H1 (cell line): Measurements from ENCODE around the gene APOA4. TPM values are rescaled to one million over a fixed set of nuclear protein-coding genes. Genes with fewer than 3 reads are reported as not detected.

Experiments used
- CTCF ChIA-PET: fragments of 300-600 bp; sonication (Branson Sonifier 250); formaldehyde crosslinking; loops from one replicate; lab custom pipeline; 2021; ENCODE audit not compliant: partially characterized antibody; lab: Charles Lee
- POLR2A ChIA-PET: fragments of 300-600 bp; sonication (Branson Sonifier 250); formaldehyde crosslinking; loops from one replicate; lab custom pipeline; 2021; ENCODE audit warnings: inconsistent platforms; ENCODE audit not compliant: partially characterized antibody; lab: Charles Lee
- DNase-seq, 2 experiments: peaks; one replicate each; pipeline versions ENCODE4 v3.0.0 to v3.0.0-alpha.2; 2010 to 2022; ENCODE audit warnings: low spot score in 2 of 2, low read depth in 1 of 2, mixed read lengths in 1 of 2
- FAIRE-seq: peaks from 2 replicates; lab custom pipeline; 2011; peaks lifted over from hg19 to GRCh38; lab: Jason Lieb, UNC
- H2AFZ ChIP-seq: 2 replicates; pipeline ENCODE4 v1.8.1; 2012; ENCODE audit warnings: low read length, inconsistent platforms
- H2AK5ac ChIP-seq: 2 replicates; pipeline ENCODE4 v1.6.1; 2013; ENCODE audit warnings: low read depth, low read length
- H2BK120ac ChIP-seq: replicated peaks from 2 replicates; pipeline ENCODE3; 2013; ENCODE audit warnings: low read depth, low read length, inconsistent platforms
- H2BK12ac ChIP-seq: 2 replicates; pipeline ENCODE4 v1.6.1; 2013; ENCODE audit warnings: low read depth, low read length
- H2BK15ac ChIP-seq: 2 replicates; pipeline ENCODE4 v1.6.1; 2013; ENCODE audit warnings: low read length
- H2BK20ac ChIP-seq: 2 replicates; pipeline ENCODE4 v1.6.1; 2013; ENCODE audit warnings: low read length
- H2BK5ac ChIP-seq: 2 replicates; pipeline ENCODE4 v1.6.1; 2013; ENCODE audit warnings: low read depth, low read length
- H3K14ac ChIP-seq: 2 replicates; pipeline ENCODE4 v1.6.1; 2013; ENCODE audit warnings: inconsistent platforms; ENCODE audit not compliant: insufficient read length
- H3K18ac ChIP-seq: 2 replicates; pipeline ENCODE4 v1.6.1; 2013; ENCODE audit warnings: low read length; ENCODE audit errors: extremely low read depth
- H3K23ac ChIP-seq: 2 replicates; pipeline ENCODE4 v1.6.1; 2013; ENCODE audit warnings: inconsistent platforms; ENCODE audit not compliant: insufficient read length
- H3K23me2 ChIP-seq: 2 replicates; pipeline ENCODE4 v1.6.1; 2013; ENCODE audit warnings: low read depth, low read length
- H3K27ac ChIP-seq: 2 replicates; pipeline ENCODE4 v1.6.1; 2011; ENCODE audit warnings: low read depth, low read length, inconsistent platforms
- H3K27me3 ChIP-seq, 4 experiments: replicated peaks in 1 of 4; 1 replicate in 1 of 4; 2 replicates in 3 of 4; pipeline versions ENCODE4 v1.6.1 to v1.8.1; 2011 to 2013; ENCODE audit warnings: low read length in 3 of 4, mild to moderate bottlenecking in 3 of 4, inconsistent platforms in 2 of 4, mixed read lengths in 2 of 4, moderate library complexity in 1 of 4; ENCODE audit not compliant: control insufficient read depth in 3 of 4, insufficient read depth in 3 of 4; ENCODE audit errors: extremely low read depth in 1 of 4
- H3K36me3 ChIP-seq, 4 experiments: 2 replicates each; pipeline versions ENCODE4 v1.6.1 to v1.8.1; 2011 to 2013; ENCODE audit warnings: mild to moderate bottlenecking in 4 of 4, low read length in 3 of 4, moderate library complexity in 2 of 4, control low read depth in 1 of 4, inconsistent platforms in 1 of 4; ENCODE audit not compliant: insufficient read depth in 4 of 4, control insufficient read depth in 2 of 4
- H3K4ac ChIP-seq: replicated peaks from 2 replicates; pipeline ENCODE3; 2013; ENCODE audit warnings: low read length, low read depth, mixed read lengths, inconsistent platforms; ENCODE audit not compliant: insufficient read length
- H3K4me1 ChIP-seq, 4 experiments: replicated peaks in 1 of 4; 1 replicate in 1 of 4; 2 replicates in 3 of 4; pipeline versions ENCODE4 v1.6.1 to v1.8.1; 2011 to 2013; ENCODE audit warnings: low read length in 3 of 4, inconsistent platforms in 2 of 4, mixed read lengths in 1 of 4; ENCODE audit not compliant: insufficient read depth in 4 of 4, control insufficient read depth in 3 of 4
- H3K4me2 ChIP-seq, 2 experiments: 2 replicates each; pipeline versions ENCODE4 v1.6.1 to v1.8.1; 2011 to 2013; ENCODE audit warnings: low read depth in 2 of 2, low read length in 2 of 2, control low read depth in 1 of 2, inconsistent platforms in 1 of 2, mild to moderate bottlenecking in 1 of 2; ENCODE audit not compliant: insufficient read depth in 1 of 2
- H3K4me3 ChIP-seq, 4 experiments: fragments of 200-600, 300-600 bp in 1 of 4; sonication (generic), shearing (Covaris generic), sonication (Bioruptor Twin) in 1 of 4; 2 replicates each; pipeline versions ENCODE4 v1.5.1 to v1.8.1; 2011 to 2016; ENCODE audit warnings: low read length in 4 of 4, low read depth in 3 of 4, control low read depth in 2 of 4, inconsistent platforms in 2 of 4, mild to moderate bottlenecking in 2 of 4, mixed read lengths in 1 of 4, moderate library complexity in 1 of 4; ENCODE audit not compliant: insufficient read depth in 2 of 4; ENCODE audit errors: extremely low read depth in 1 of 4
- H3K56ac ChIP-seq: replicated peaks from 2 replicates; pipeline ENCODE3; 2013; ENCODE audit warnings: low read depth, mild to moderate bottlenecking, mixed read lengths, low read length, inconsistent platforms; ENCODE audit not compliant: insufficient read length
- H3K79me1 ChIP-seq: 2 replicates; pipeline ENCODE4 v1.6.1; 2013; ENCODE audit warnings: low read depth, low read length, control low read depth
- H3K79me2 ChIP-seq, 2 experiments: 2 replicates each; pipeline versions ENCODE4 v1.6.1 to v1.8.1; 2012 to 2013; ENCODE audit warnings: low read length in 2 of 2, mild to moderate bottlenecking in 2 of 2, inconsistent platforms in 1 of 2; ENCODE audit not compliant: insufficient read depth in 2 of 2, control insufficient read depth in 1 of 2
- H3K9ac ChIP-seq, 4 experiments: replicated peaks in 1 of 4; 1 replicate in 1 of 4; 2 replicates in 3 of 4; pipeline versions ENCODE4 v1.6.1 to v1.8.1; 2011 to 2013; ENCODE audit warnings: low read depth in 3 of 4, low read length in 3 of 4, control low read depth in 2 of 4, mild to moderate bottlenecking in 2 of 4, moderate library complexity in 2 of 4, inconsistent platforms in 1 of 4; ENCODE audit errors: extremely low read depth in 1 of 4
- H3K9me3 ChIP-seq, 2 experiments: 2 replicates each; pipeline versions ENCODE4 v1.6.1 to v1.8.1; 2012 to 2013; ENCODE audit warnings: mild to moderate bottlenecking in 2 of 2, moderate library complexity in 2 of 2, control low read depth in 1 of 2, inconsistent platforms in 1 of 2, low read depth in 1 of 2, low read length in 1 of 2, mixed read lengths in 1 of 2; ENCODE audit not compliant: insufficient read depth in 2 of 2
- H4K20me1 ChIP-seq, 2 experiments: replicated peaks in 1 of 2; 2 replicates each; pipeline versions ENCODE3 to v1.8.1; 2011 to 2013; ENCODE audit warnings: inconsistent platforms in 2 of 2, low read length in 2 of 2, mild to moderate bottlenecking in 1 of 2; ENCODE audit not compliant: insufficient read depth in 2 of 2, control insufficient read depth in 1 of 2
- H4K5ac ChIP-seq: 2 replicates; pipeline ENCODE4 v1.6.1; 2013; ENCODE audit warnings: low read length, low read depth, mixed read lengths, inconsistent platforms; ENCODE audit not compliant: insufficient read length
- H4K8ac ChIP-seq: 2 replicates; pipeline ENCODE4 v1.8.0; 2013; ENCODE audit warnings: mild to moderate bottlenecking, moderate library complexity, low read length, inconsistent platforms; ENCODE audit not compliant: insufficient read depth; ENCODE audit errors: extremely low read depth
- H4K91ac ChIP-seq: replicated peaks from 2 replicates; pipeline ENCODE3; 2013; ENCODE audit warnings: low read length, mixed read lengths, inconsistent platforms; ENCODE audit not compliant: insufficient read length
- BRCA1 ChIP-seq: IDR thresholded peaks from 2 replicates; pipeline ENCODE4 v1.6.1; 2012; ENCODE audit warnings: low read depth, low read length, improper control_type of control experiment
- CHD2 ChIP-seq: IDR thresholded peaks from 2 replicates; pipeline ENCODE4 v1.6.1; 2012; ENCODE audit warnings: low read length, improper control_type of control experiment
- WGBS, 2 experiments: shearing (Covaris generic) in 1 of 2; methylation state at CpG; one replicate each; pipeline versions ENCODE4 v1.1.6 to v1.1.7; 2013 to 2015; ENCODE audit warnings: low lambda C conversion rate in 2 of 2, mixed read lengths in 2 of 2, inconsistent platforms in 1 of 2, low coverage in 1 of 2, missing lambda C conversion rate in 1 of 2; ENCODE audit not compliant: insufficient replicate concordance in 2 of 2, insufficient coverage in 1 of 2, insufficient read length in 1 of 2; ENCODE audit errors: extremely low coverage in 1 of 2, missing lambda C conversion rate in 1 of 2; 5-methylcytosine and 5-hydroxymethylcytosine counted together
- polyA plus RNA-seq, 7 experiments: library from polyadenylated mRNA; depleted of rRNA in 3 of 7; stranded (reverse) in 5 of 7; unstranded in 2 of 7; fragments of >200 nt in 5 of 7; fragments of 200-250 nt in 2 of 7; gene quantifications; 1 replicate in 5 of 7; 2 replicates in 1 of 7; 4 replicates in 1 of 7; pipeline versions ENCODE4 v1.2.1 to v1.2.3, GENCODE V29; 2011 to 2013; ENCODE audit warnings: missing spikeins in 2 of 7, mixed read lengths in 2 of 7
- total RNA-seq: library from RNA; stranded (reverse); fragmentation: NEBNext Ultra II Directional; extraction: Animal tissue kit (Norgen Biotek cat#: 25700); gene quantifications from 2 replicates; pipeline ENCODE4 v1.2.1, GENCODE V29; 2021

Gene APOA4
- total and polyA plus RNA-seq, 2 of the 8 experiments (the other 6 are each of a cell fraction or from before 2014, with no cell fraction given), result not detected

DNA sequence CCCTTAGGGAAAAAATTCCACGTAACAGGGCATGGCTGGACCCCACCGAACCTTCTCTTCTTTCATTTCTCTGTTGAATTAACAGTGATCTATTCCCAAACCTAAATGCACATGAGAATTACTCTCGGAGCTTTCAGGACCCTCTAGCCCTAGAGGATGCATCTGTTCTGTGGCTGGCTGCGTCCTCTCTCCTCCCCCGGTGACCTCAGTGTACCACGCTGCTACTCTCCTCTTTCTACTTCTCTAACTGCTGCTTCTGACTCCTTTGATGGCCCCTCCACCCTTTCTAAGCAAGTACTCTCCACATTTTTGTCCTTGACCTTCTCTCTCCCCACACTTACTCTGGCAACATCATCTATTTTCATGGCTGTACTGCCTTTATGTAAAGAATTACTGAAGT lies 26.4 kb upstream of the APOA4 start:
- TF ChIP-seq CHD2 (no peak), BRCA1 (no peak)
- TF ChIP-seq, all 59 proteins: peak for 0
- no peak overlapping the region for H3K56ac ChIP-seq
- POLR2A ChIA-PET, result interaction anchor here (0.6 kb wide), 1 partner anchor 59 kb away, joined by 3 read pairs; no protein-coding TSS in a partner anchor

More for the DNA sequence above, 26.4 kb upstream of the APOA4 start:
- H3K9me3 ChIP-seq, result no peaks in the 10 kb centered on the region
- no peaks in the 10 kb centered on the region for H3K79me1 ChIP-seq
- no peak overlapping the region for H3K4me3 ChIP-seq
- no peak overlapping the region for H3K23ac ChIP-seq
- H3K36me3 ChIP-seq, result peaks cover 12 to 40% (median 30%) of the 10 kb centered on the region in 4 experiments; a peak in 7 of 8 replicates
- no peak overlapping the region for H3K27ac ChIP-seq
- no peak overlapping the region for H2BK120ac ChIP-seq
- no peaks in the 10 kb centered on the region for H3K4me1 ChIP-seq
- DNase-seq, result no peak
- H3K23me2 ChIP-seq, result no peaks in the 10 kb centered on the region
- no peak overlapping the region for H3K18ac ChIP-seq
- H4K8ac ChIP-seq, result no peak overlapping the region
- WGBS, 2 experiments, result 85% methylated on average over 6 of the region's 6 CpGs; no CpG with 5 or more reads in 1 of the 2 experiments
- no peak overlapping the region for H4K91ac ChIP-seq
- H2AK5ac ChIP-seq, result no peak overlapping the region
- no peaks in the 10 kb centered on the region for H4K20me1 ChIP-seq
- CTCF ChIA-PET, result interaction anchor here (1.1 to 3.4 kb wide), 5 partner anchors 10 to 58 kb away, joined by 3 to 16 read pairs (median 5); partner anchors contain the start of genes APOA1 and APOC3
- no peak overlapping the region for H2BK20ac ChIP-seq
- no peak overlapping the region for H3K9ac ChIP-seq
- no peak overlapping the region for H3K4ac ChIP-seq
- H3K4me2 ChIP-seq, result no peak overlapping the region
- no peak overlapping the region for H2AFZ ChIP-seq
- H4K5ac ChIP-seq, result no peak overlapping the region
- H2BK15ac ChIP-seq, result no peak overlapping the region
- no peak overlapping the region for H2BK5ac ChIP-seq
- FAIRE-seq, result no peak
- no peaks in the 10 kb centered on the region for H3K27me3 ChIP-seq
- no peak overlapping the region for H3K14ac ChIP-seq
- H2BK12ac ChIP-seq, result no peak overlapping the region
- no peaks in the 10 kb centered on the region for H3K79me2 ChIP-seq
